GM18870 (cell line): ENCODE results near the gene ARL15.
"Not testable (repeated sequence)": the region's sequence is repeated elsewhere in the genome, so short reads cannot be mapped to it uniquely, and the experiment has no call there.

Experiments used
- ATAC-seq: cut with Tn5 transposase; IDR thresholded peaks from one replicate; pipeline ENCODE4 v1.9.1; 2021; ENCODE audit warnings: moderate library complexity; ENCODE audit not compliant: unreplicated experiment

ARL15 gene

DNA sequence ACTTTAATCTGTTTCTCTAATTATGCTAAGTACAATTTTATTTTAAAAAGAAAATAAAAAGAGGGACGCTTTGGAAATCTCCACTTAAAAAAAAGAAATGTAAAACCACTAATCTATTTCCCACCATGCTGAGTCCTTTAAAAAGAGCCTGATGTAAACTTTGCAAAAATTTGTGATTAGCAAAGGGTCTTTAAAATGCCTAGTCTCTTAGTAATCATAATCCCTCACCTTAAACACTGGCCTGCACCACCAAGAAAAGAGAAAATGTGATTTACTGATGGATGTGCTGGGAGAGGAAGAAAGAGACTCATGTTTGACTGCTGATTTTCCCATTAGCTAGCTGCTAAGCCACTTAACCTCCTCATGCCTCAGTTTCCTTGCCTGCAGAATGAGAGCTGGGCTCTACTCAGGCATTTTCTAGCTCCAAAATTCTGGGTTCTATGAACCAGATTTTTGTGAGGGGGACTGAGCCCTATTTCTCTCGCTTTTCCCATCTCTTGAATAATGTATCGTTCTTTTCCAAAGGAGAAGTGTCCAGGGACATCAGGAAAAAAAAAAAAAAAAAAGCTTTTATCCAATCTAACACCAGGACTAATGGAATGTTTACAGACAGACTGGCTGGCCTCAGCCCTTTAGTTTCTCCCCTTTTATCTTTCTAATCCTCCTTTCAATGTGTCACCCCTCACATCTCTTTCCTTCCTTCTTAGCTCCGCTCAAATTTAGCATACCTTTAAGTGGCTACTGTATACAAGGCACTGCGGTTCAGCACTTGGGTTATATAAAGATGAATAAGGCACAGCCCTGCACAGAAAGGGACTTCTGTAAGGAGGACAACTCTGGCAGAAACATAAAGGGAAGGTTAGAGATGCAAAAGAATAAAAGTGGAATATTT is 312.4 kb downstream of the ARL15 start:
- no peak for ATAC-seq

DNA sequence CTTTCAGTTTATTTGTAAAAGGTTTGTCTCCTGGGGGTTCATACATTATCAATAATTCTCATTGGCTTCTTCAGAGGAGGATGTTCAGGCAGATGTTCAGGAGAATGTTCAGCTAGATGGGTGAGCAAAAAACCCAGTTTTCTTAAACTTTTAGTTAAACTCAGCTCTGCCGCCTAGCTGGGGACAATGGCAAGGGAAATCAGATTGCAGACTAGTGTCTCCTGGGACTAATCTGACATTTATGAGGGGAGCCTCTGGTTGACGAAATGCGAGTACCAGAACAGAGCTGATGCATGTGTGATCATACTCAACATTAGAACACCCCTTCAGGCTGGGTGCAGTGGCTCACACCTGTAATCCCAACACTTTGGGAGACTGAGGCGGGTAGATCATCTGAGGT is 314.4 kb downstream of the ARL15 start:
- ATAC-seq, result no peak

DNA sequence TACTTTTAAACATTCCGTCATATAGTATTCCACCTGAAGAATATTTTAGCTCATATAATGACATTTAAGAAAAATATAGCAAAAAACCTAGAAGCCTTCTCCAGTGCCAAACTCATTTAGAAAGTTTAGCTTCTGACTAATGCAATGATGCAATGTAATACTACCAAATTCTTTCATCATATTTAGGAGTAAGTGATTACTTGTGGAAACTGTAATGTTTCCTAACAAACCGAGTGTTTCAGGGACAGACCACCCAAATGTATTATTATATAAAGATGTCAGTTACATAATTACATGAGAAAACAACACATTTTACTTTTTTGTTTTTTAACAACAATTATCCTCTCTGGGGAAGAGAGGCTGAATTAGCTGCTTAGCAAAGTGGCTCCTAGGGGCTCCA is 316.2 kb downstream of the ARL15 start:
- no peak for ATAC-seq

GRCh38 chr5:53991942-53992341 is 318.4 kb downstream of the ARL15 start:
- no peak for ATAC-seq

GRCh38 chr5:53987101-53987500 is 323.3 kb downstream of the ARL15 start:
- ATAC-seq, result no peak

- no peak for ATAC-seq
Measured at GRCh38 chr5:53985796-53986195, 324.6 kb downstream of the ARL15 start.

DNA sequence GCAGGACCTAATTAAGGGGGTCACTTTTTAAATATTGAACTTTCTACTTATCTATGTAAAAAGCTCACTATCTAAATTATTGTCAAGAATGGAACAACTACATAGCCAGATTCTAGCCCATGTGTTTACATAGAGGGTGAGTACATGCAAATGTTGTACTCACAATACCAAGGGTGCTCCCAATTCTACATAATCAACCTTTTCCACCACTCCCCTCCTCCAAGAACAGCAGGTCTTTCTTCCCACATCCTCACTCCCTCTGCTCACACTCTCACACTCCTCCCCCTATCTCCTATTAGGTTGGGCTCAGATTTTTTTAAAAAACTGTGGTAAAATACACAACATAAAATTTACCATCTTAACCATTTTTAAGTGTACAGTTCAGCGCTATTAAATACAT is 325.4 kb downstream of the ARL15 start:
- no peak for ATAC-seq

- ATAC-seq, result no peak
Measured at GRCh38 chr5:53983568-53984460, 326.6 kb downstream of the ARL15 start.

GRCh38 chr5:53982319-53982718 is 328.1 kb downstream of the ARL15 start:
- not testable (repeated sequence) for ATAC-seq

GRCh38 chr5:53980061-53980460 is 330.3 kb downstream of the ARL15 start:
- ATAC-seq, result no peak

- ATAC-seq, result no peak
Measured at GRCh38 chr5:53974021-53974420, 336.4 kb downstream of the ARL15 start.

GRCh38 chr5:53972314-53972713 is 338.1 kb downstream of the ARL15 start:
- no peak for ATAC-seq

DNA sequence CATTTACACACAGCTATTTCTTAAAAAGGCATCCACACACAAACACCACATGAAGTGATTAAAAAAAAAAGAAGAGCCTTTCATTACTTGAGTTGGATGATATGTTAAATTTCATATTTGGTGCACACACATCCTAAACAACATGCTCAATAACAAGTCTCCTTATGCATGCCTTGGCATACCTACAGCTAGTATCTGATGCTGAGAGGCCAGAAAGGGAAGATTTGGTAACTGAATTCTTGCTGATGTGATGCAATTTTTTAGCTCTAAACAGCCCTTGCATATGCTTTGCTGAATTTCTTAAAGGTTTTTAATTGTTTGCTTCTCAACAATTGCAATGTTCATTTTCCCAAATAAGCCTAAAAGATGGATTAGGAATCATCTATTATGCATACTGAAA is 338.8 kb downstream of the ARL15 start:
- ATAC-seq, result no peak

- ATAC-seq, result no peak
Measured at GRCh38 chr5:53971131-53971530, 339.2 kb downstream of the ARL15 start.

- ATAC-seq, result no peak
Measured at GRCh38 chr5:53970475-53970874, 339.9 kb downstream of the ARL15 start.

- no peak for ATAC-seq
Measured at GRCh38 chr5:53969176-53969730, 341.1 kb downstream of the ARL15 start.

DNA sequence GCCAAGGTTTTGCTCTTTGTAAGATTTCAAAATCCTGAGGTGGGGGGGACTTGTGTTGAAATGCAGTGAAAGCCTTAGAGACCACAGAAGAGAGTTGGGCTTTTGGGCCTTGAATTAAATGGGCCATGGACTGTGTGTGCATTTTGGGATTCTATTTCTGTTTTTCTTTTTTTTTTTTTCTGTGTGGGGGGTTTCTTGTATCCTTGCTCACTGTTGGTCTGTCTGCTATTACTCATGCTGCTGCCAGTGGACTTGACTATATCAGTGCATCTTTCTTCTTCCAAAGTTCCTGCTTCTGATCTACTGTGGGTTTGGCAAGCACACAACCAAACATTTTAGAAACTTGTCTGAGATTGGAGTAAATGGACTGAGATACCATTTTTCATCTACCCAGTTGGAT is 344.9 kb downstream of the ARL15 start:
- no peak for ATAC-seq

DNA sequence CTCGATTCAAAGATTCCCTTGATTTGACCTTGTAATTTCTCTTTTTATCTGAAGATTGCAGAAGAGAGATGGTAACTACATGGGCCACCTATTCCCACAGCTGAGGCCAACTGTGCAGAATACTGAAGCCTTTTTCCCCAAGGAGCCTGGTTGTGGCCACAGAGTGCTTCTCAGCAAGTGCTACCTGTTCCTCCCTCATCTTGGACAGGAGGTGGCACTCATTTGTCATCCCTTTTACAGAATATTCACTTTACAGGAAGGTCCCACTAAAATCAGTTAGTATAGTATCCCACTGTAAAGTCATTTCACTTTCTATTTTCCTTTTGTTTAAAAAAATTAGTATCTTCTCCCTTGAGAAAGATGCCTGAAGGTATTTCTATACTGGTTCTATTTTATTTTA is 346.4 kb downstream of the ARL15 start:
- ATAC-seq, result no peak

DNA sequence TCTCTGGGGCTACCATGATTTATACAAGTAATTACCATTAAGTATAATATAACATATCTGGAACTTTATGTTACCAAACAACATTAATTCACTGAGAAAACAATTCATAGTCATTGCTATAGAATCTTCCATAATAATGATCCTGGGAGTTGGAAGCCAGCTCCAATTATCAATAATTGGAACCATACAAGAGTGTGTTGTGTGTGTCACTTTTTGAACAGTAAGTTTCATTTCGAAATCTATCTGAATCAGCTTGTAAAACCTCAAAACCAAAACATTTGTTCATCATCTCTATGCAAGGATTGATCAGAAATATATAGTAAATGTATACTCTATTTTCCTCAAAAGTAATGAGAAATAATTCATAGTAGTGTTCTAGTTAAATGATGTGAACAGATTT is 348.1 kb downstream of the ARL15 start:
- ATAC-seq, result no peak

GRCh38 chr5:53956632-53957031 is 353.7 kb downstream of the ARL15 start:
- ATAC-seq, result no peak

GRCh38 chr5:53956196-53956595 is 354.2 kb downstream of the ARL15 start:
- no peak for ATAC-seq

DNA sequence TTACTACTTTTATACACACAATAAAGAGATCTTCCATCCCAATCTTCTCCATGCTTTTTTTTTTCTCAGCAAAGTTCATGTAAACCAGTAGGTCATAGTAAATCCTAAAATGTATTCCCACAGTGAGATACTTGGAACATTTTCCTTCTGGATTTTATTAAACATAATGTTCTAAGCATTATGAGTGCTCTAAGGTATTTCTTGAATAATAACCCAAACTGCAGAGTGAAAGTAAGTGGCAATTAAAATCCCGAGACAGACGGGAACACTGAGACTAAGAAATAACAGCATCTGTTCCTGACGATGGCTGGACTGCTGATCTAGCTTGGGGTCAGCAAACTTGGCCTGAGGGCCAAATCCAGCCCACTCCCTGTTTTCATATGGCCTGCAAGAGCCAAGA is 359.8 kb downstream of the ARL15 start:
- no peak for ATAC-seq
